ENCODE results near the gene PWWP2B. TPM values are rescaled to one million over a fixed set of nuclear protein-coding genes. Genes with fewer than 3 reads are reported as not detected.
A peak's percentile ranks its signal among the peaks of the same experiment; 100 is the strongest.

PWWP2B gene
- total and polyA plus RNA-seq, 2 experiments from 2014 or later, result 11.8 to 35.7 TPM

- H3K9me3 ChIP-seq (ENCODE audit: low read depth), result no peaks in the 10 kb centered on the region
- TF ChIP-seq CTCF (IDR thresholded peaks at IDR 0.05; ENCODE audit: low read depth, low read length), result no peak
- H3K36me3 ChIP-seq, result no peaks in the 10 kb centered on the region
- H3K27ac ChIP-seq, result no peak overlapping the region
- H3K4me1 ChIP-seq (ENCODE audit: low read depth), result no peaks in the 10 kb centered on the region
- DNase-seq (ENCODE audit: low read depth in 1 of 2, low spot score in 1 of 2), result no peak
- H3K4me3 ChIP-seq, result no peak overlapping the region
- no peaks in the 10 kb centered on the region for H3K27me3 ChIP-seq
Observed at GRCh38 chr10:132359305-132360040, 37.5 kb upstream of the PWWP2B start.

GRCh38 chr10:132360766-132361447 lies 36.1 kb upstream of the PWWP2B start:
- DNase-seq (ENCODE audit: low read depth in 1 of 2, low spot score in 1 of 2), result peak in 1 of 2 donors; percentile 33

GRCh38 chr10:132361581-132362101 lies 35.4 kb upstream of the PWWP2B start:
- Histone ChIP-seq H3K4me3 (no peak overlapping the region), H3K4me1 (ENCODE audit: low read depth) (no peaks in the 10 kb centered on the region), H3K36me3 (peaks cover 1% of the 10 kb centered on the region), H3K27me3 (no peaks in the 10 kb centered on the region), H3K9me3 (ENCODE audit: low read depth) (no peaks in the 10 kb centered on the region), H3K27ac (no peak overlapping the region)
- no peak for TF ChIP-seq CTCF (IDR thresholded peaks at IDR 0.05; ENCODE audit: low read depth, low read length)
- DNase-seq (ENCODE audit: low read depth in 1 of 2, low spot score in 1 of 2), result no peak

More at GRCh38 chr10:132360766-132361447, 36.1 kb upstream of the PWWP2B start:
- TF ChIP-seq CTCF (IDR thresholded peaks at IDR 0.05; ENCODE audit: low read depth, low read length), result peak; percentile 68
- Histone ChIP-seq H3K4me3 (no peak overlapping the region), H3K36me3 (no peaks in the 10 kb centered on the region), H3K27me3 (no peaks in the 10 kb centered on the region), H3K4me1 (ENCODE audit: low read depth) (no peaks in the 10 kb centered on the region), H3K9me3 (ENCODE audit: low read depth) (no peaks in the 10 kb centered on the region), H3K27ac (no peak overlapping the region)

GRCh38 chr10:132362151-132362611 lies 34.8 kb upstream of the PWWP2B start:
- TF ChIP-seq CTCF (IDR thresholded peaks at IDR 0.05; ENCODE audit: low read depth, low read length), result no peak
- H3K36me3 ChIP-seq, result peaks cover 7% of the 10 kb centered on the region
- H3K9me3 ChIP-seq (ENCODE audit: low read depth), result no peaks in the 10 kb centered on the region
- DNase-seq (ENCODE audit: low read depth in 1 of 2, low spot score in 1 of 2), result no peak
- H3K4me3 ChIP-seq, result no peak overlapping the region
- H3K4me1 ChIP-seq (ENCODE audit: low read depth), result no peaks in the 10 kb centered on the region
- H3K27me3 ChIP-seq, result no peaks in the 10 kb centered on the region
- no peak overlapping the region for H3K27ac ChIP-seq

GRCh38 chr10:132363376-132363775 lies 33.6 kb upstream of the PWWP2B start:
- TF ChIP-seq CTCF (IDR thresholded peaks at IDR 0.05; ENCODE audit: low read depth, low read length), result no peak
- H3K27me3 ChIP-seq, result no peaks in the 10 kb centered on the region
- no peak overlapping the region for H3K4me3 ChIP-seq
- no peaks in the 10 kb centered on the region for H3K4me1 ChIP-seq (ENCODE audit: low read depth)
- no peaks in the 10 kb centered on the region for H3K9me3 ChIP-seq (ENCODE audit: low read depth)
- H3K36me3 ChIP-seq, result peaks cover 9% of the 10 kb centered on the region
- DNase-seq (ENCODE audit: low read depth in 1 of 2, low spot score in 1 of 2), result no peak
- peak overlapping the region; percentile 39 for H3K27ac ChIP-seq
